Endodermal cell (in vitro differentiated cells): ENCODE data around the gene NHLH1. TPM values are rescaled to one million over a fixed set of nuclear protein-coding genes. Genes with fewer than 3 reads are reported as not detected.

ENCODE experiments used
- DNase-seq: peaks from one replicate; pipeline ENCODE4 v3.0.0-alpha.2; 2017
- H3K27ac ChIP-seq: 2 replicates; pipeline ENCODE4 v1.5.1; 2013; ENCODE audit warnings: mild to moderate bottlenecking, low read depth, low read length, moderate library complexity
- H3K27me3 ChIP-seq: 2 replicates; pipeline ENCODE4 v1.6.1; 2013; ENCODE audit warnings: mild to moderate bottlenecking, low read length, moderate library complexity; ENCODE audit not compliant: insufficient read depth, control insufficient read depth, poor library complexity, severe bottlenecking
- H3K36me3 ChIP-seq: 2 replicates; pipeline ENCODE4 v1.7.0; 2013; ENCODE audit warnings: mild to moderate bottlenecking, low read length, moderate library complexity; ENCODE audit not compliant: control insufficient read depth, insufficient read depth
- H3K4me1 ChIP-seq: one replicate; pipeline ENCODE4 v1.7.0; 2013; ENCODE audit warnings: low read length; ENCODE audit not compliant: control insufficient read depth, insufficient read depth
- H3K4me3 ChIP-seq: 2 replicates; pipeline ENCODE4 v1.5.1; 2013; ENCODE audit warnings: mild to moderate bottlenecking, low read length, moderate library complexity
- H3K9ac ChIP-seq: 2 replicates; pipeline ENCODE4 v1.6.1; 2013; ENCODE audit warnings: mild to moderate bottlenecking, low read length, moderate library complexity; ENCODE audit not compliant: poor library complexity, severe bottlenecking; ENCODE audit errors: extremely low read depth
- H3K9me3 ChIP-seq: 2 replicates; pipeline ENCODE4 v1.6.1; 2013; ENCODE audit warnings: mild to moderate bottlenecking, low read length, moderate library complexity; ENCODE audit not compliant: control insufficient read depth
- H3K27ac Mint-ChIP-seq: 2 replicates; pipeline ENCODE4 v1.8.0; 2020; ENCODE audit warnings: mixed read lengths
- H3K27me3 Mint-ChIP-seq: 2 replicates; pipeline ENCODE4 v1.8.0; 2021; ENCODE audit warnings: mild to moderate bottlenecking, mixed read lengths; ENCODE audit not compliant: insufficient read depth
- H3K36me3 Mint-ChIP-seq: 2 replicates; pipeline ENCODE4 v1.8.0; 2020; ENCODE audit warnings: low read depth, mixed read lengths
- H3K4me1 Mint-ChIP-seq: 2 replicates; pipeline ENCODE4 v1.8.0; 2020; ENCODE audit warnings: mixed read lengths
- H3K4me3 Mint-ChIP-seq: 2 replicates; pipeline ENCODE4 v1.8.0; 2020; ENCODE audit warnings: mild to moderate bottlenecking, moderate library complexity, mixed read lengths
- H3K9me3 Mint-ChIP-seq: 2 replicates; pipeline ENCODE4 v1.8.0; 2020; ENCODE audit warnings: mild to moderate bottlenecking, mixed read lengths
- CTCF ChIP-seq: fragments of 200-600 bp; sonication (generic); conservative IDR thresholded peaks from 2 replicates; pipeline ENCODE4 v1.5.0; 2021; ENCODE audit warnings: antibody characterized with exemption, mild to moderate bottlenecking
- WGBS, 2 experiments: methylation state at CpG; one replicate each; pipeline versions ENCODE4 v1.1.5 to v1.1.7; 2013; ENCODE audit warnings: missing lambda C conversion rate in 2 of 2, mixed read lengths in 1 of 2; ENCODE audit not compliant: insufficient coverage in 1 of 2, insufficient read length in 1 of 2; 5-methylcytosine and 5-hydroxymethylcytosine counted together
- total RNA-seq, 2 donors: library from RNA; stranded (reverse); fragmentation: NEBNext Ultra II Directional in 1 of 2; extraction: Animal tissue kit (Norgen Biotek cat#: 25700) in 1 of 2; gene quantifications; 2 replicates in 1 of 2; 3 replicates in 1 of 2; pipeline ENCODE4 v1.2.1, GENCODE V29; 2021

NHLH1 gene
- total RNA-seq, 2 donors from 2014 or later, result 0.31 to 0.57 TPM

- Histone ChIP-seq H3K27me3 (no peaks in the 10 kb centered on the region), H3K4me1 (peaks cover 21% of the 10 kb centered on the region), H3K9ac (no peak overlapping the region), H3K9me3 (no peaks in the 10 kb centered on the region), H3K4me3 (no peak overlapping the region), H3K36me3 (peaks cover 58% of the 10 kb centered on the region), H3K27ac (peak overlapping the region; percentile 29)
- peak; percentile 70 for TF ChIP-seq CTCF
- H3K27me3 Mint-ChIP-seq, result no peaks in the 10 kb centered on the region
- H3K4me3 Mint-ChIP-seq, result no peak overlapping the region
- peaks cover 26% of the 10 kb centered on the region for H3K4me1 Mint-ChIP-seq
- peak overlapping the region; percentile 5 for H3K27ac Mint-ChIP-seq
- WGBS, 2 experiments, result 79 to 100% methylated on average over 1 to 4 of the region's 4 CpGs
- no peaks in the 10 kb centered on the region for H3K9me3 Mint-ChIP-seq
- H3K36me3 Mint-ChIP-seq, result peaks cover 40% of the 10 kb centered on the region
- DNase-seq, result peak; percentile 86
Measured at GRCh38 chr1:160416369-160416768, 49.5 kb downstream of the NHLH1 start.

GRCh38 chr1:160418483-160418882 lies 51.6 kb downstream of the NHLH1 start:
- TF ChIP-seq CTCF, result no peak
- Mint-ChIP-seq H3K4me1 (peaks cover 15% of the 10 kb centered on the region), H3K27me3 (no peaks in the 10 kb centered on the region), H3K9me3 (no peaks in the 10 kb centered on the region), H3K27ac (no peak overlapping the region), H3K4me3 (no peak overlapping the region), H3K36me3 (peaks cover 53% of the 10 kb centered on the region)
- H3K9ac ChIP-seq, result no peak overlapping the region
- H3K4me1 ChIP-seq, result peaks cover 17% of the 10 kb centered on the region
- no peaks in the 10 kb centered on the region for H3K27me3 ChIP-seq
- no peak overlapping the region for H3K27ac ChIP-seq
- H3K4me3 ChIP-seq, result no peak overlapping the region
- no peaks in the 10 kb centered on the region for H3K9me3 ChIP-seq
- H3K36me3 ChIP-seq, result peaks cover 69% of the 10 kb centered on the region
- no peak for DNase-seq
- 94 to 98% methylated on average over 6 of the region's 6 CpGs for WGBS, 2 experiments

- no peak overlapping the region for H3K4me3 Mint-ChIP-seq
- WGBS, 2 experiments, result 96 to 98% methylated on average over 22 to 34 of the region's 34 CpGs
- Histone ChIP-seq H3K4me3 (no peak overlapping the region), H3K9me3 (no peaks in the 10 kb centered on the region), H3K9ac (no peak overlapping the region), H3K27ac (no peak overlapping the region), H3K27me3 (no peaks in the 10 kb centered on the region), H3K4me1 (peaks cover 12% of the 10 kb centered on the region), H3K36me3 (peaks cover 77% of the 10 kb centered on the region)
- no peak for TF ChIP-seq CTCF
- H3K36me3 Mint-ChIP-seq, result peaks cover 56% of the 10 kb centered on the region
- peaks cover 7% of the 10 kb centered on the region for H3K4me1 Mint-ChIP-seq
- DNase-seq, result no peak
- no peaks in the 10 kb centered on the region for H3K27me3 Mint-ChIP-seq
- H3K9me3 Mint-ChIP-seq, result no peaks in the 10 kb centered on the region
- no peak overlapping the region for H3K27ac Mint-ChIP-seq
Measured at GRCh38 chr1:160419150-160419837, 52.4 kb downstream of the NHLH1 start.
